ENCODE data around the gene MTA1.

DNA sequence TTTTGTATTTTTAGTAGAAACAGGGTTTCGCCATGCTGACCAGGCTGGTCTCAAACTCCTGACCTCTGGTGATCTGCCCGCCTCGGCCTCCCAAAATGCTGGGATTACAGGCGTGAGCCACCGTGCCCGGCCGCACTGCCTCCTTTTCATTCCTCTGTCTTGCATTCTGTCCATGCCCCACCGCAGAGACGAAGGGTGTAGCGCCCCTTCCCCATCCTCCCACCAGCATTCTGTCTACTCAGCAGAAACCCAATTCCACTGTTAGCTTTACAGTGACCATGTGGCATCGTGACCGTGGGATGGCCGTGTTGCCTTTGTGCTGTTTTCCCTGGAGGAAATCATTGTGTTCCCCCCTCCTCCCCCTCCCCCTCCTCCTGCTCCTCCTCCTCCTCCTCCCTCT lies 11.0 kb upstream of the MTA1 start:
- TF ChIP-seq, protein P1, sequence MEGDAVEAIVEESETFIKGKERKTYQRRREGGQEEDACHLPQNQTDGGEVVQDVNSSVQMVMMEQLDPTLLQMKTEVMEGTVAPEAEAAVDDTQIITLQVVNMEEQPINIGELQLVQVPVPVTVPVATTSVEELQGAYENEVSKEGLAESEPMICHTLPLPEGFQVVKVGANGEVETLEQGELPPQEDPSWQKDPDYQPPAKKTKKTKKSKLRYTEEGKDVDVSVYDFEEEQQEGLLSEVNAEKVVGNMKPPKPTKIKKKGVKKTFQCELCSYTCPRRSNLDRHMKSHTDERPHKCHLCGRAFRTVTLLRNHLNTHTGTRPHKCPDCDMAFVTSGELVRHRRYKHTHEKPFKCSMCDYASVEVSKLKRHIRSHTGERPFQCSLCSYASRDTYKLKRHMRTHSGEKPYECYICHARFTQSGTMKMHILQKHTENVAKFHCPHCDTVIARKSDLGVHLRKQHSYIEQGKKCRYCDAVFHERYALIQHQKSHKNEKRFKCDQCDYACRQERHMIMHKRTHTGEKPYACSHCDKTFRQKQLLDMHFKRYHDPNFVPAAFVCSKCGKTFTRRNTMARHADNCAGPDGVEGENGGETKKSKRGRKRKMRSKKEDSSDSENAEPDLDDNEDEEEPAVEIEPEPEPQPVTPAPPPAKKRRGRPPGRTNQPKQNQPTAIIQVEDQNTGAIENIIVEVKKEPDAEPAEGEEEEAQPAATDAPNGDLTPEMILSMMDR (IDR thresholded peaks at IDR 0.05; ENCODE audit: control extremely low read depth in 1 of 3, insufficient read depth in 1 of 3, low read depth in 1 of 3, low read length in 3 of 3), result no peak
- TF ChIP-seq, protein P2, sequence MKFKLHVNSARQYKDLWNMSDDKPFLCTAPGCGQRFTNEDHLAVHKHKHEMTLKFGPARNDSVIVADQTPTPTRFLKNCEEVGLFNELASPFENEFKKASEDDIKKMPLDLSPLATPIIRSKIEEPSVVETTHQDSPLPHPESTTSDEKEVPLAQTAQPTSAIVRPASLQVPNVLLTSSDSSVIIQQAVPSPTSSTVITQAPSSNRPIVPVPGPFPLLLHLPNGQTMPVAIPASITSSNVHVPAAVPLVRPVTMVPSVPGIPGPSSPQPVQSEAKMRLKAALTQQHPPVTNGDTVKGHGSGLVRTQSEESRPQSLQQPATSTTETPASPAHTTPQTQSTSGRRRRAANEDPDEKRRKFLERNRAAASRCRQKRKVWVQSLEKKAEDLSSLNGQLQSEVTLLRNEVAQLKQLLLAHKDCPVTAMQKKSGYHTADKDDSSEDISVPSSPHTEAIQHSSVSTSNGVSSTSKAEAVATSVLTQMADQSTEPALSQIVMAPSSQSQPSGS (IDR thresholded peaks at IDR 0.05; ENCODE audit: low read length), result no peak
- TF ChIP-seq TAF1 (IDR thresholded peaks at IDR 0.05; ENCODE audit: low read depth, low read length) (no peak), POLR2A (IDR thresholded peaks at IDR 0.05; ENCODE audit: control extremely low read depth in 1 of 2, low read depth in 2 of 2, low read length in 2 of 2) (no peak), POU5F1 (IDR thresholded peaks at IDR 0.05; ENCODE audit: low read depth, low read length) (no peak), RAD21 (IDR thresholded peaks at IDR 0.05 in 1 of 2, conservative IDR thresholded peaks at IDR 0.05 in 1 of 2; ENCODE audit: low read depth in 2 of 2, low read length in 2 of 2) (no peak), TEAD4 (IDR thresholded peaks at IDR 0.05; ENCODE audit: low read depth, low read length) (no peak), ZNF274 (IDR thresholded peaks at IDR 0.05; ENCODE audit: borderline replicate concordance, extremely low read depth, low read length) (no peak), PHF8 (conservative IDR thresholded peaks at IDR 0.05; ENCODE audit: low read depth, low read length) (no peak)
- TF ChIP-seq, protein P3, sequence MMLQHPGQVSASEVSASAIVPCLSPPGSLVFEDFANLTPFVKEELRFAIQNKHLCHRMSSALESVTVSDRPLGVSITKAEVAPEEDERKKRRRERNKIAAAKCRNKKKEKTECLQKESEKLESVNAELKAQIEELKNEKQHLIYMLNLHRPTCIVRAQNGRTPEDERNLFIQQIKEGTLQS (IDR thresholded peaks at IDR 0.05; ENCODE audit: insufficient read depth, low read depth, low read length), result no peak

Measured in H1 (cell line).